Non-pigmented ciliary epithelial cell (primary cell): ENCODE results near the gene KCNK18.

ENCODE experiments used
- DNase-seq: peaks from one replicate; pipeline ENCODE4 v3.0.0-alpha.2; 2010; ENCODE audit warnings: low read depth

Gene KCNK18

DNA sequence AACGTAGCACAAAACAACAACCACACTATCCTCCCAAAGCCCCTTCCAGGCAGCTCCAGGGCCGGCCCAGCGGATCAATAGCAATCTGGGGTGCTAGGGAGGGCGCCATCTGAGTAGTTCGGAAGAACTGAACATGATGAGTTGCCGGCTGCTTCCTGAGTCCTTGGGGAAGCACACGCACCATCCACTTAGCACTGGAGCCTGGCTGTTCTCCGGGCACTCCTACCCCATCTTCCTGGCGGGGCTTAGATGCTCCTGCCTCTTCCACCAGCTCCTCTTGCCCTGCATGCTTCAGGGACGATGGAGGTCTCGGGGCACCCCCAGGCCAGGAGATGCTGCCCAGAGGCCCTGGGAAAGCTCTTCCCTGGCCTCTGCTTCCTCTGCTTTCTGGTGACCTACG, at the start of gene KCNK18:
TSS of gene KCNK18 (plus strand) at position 301 of the 400 bp plus-strand sequence. CDS start at position 301, 0 bp downstream.
- DNase-seq, result no peak

- no peak for DNase-seq
These were observed 49.0 kb upstream of the KCNK18 start for GRCh38 chr10:117148284-117148683.

DNA sequence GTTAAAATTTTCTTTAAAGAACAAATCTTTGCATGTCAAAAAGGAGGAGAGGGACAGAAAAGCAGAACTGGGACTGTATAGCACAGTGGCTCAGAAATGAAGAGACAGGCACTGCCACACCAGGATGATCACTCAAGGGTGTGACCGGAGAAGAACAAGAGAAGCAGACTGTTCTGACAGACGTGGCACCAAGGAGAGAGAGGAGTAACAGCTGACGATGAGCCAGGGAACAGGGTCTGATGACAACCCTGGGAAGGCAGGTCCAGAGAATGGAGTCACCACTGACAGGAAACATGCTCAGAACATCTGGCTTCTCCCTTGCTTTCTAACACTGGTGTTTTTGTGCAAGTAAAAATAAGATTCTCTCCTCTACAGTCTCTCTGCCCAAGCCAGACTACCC, 44.6 kb upstream of the KCNK18 start:
- no peak for DNase-seq

- DNase-seq, result no peak
These were observed 39.0 kb upstream of the KCNK18 start for GRCh38 chr10:117158297-117158696.

DNA sequence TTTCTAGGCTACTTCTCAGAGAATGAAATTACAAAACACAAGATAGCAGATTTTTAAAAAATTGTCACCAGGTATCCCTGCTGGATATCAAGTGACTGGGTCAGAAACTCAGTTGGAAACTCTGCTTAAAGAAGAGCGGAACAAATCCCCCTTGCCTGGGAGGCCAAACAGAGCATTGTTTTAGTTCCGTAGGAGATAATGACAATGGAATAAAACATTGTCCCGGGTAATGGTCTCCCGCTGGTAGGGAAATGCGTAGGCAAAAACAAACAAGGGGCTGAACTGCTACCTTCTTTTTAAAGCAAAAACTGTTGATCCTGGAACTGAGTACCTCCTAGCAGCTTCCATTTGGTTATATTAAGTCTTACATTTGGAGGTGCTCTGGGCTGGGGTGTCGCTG, 37.9 kb upstream of the KCNK18 start:
- DNase-seq, result no peak

DNA sequence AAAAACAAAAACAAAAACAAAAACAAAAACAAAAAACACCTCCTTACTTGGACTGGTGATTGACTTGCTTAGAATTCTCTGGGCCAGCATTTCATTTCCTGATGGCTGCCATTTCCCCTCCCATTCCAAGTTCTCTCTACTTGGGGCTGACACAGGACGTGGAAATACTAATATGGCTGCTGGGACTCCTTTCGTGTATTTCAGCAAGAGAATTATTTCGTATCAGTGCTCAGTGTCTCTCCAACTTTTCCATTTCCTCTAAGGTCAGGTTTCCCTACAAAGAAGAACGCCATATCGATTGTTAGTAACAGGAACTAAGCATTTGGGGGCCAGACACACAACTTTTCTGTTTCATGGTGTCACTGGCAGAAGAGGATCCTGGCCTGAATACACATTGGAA, 36.7 kb upstream of the KCNK18 start:
- no peak for DNase-seq

DNA sequence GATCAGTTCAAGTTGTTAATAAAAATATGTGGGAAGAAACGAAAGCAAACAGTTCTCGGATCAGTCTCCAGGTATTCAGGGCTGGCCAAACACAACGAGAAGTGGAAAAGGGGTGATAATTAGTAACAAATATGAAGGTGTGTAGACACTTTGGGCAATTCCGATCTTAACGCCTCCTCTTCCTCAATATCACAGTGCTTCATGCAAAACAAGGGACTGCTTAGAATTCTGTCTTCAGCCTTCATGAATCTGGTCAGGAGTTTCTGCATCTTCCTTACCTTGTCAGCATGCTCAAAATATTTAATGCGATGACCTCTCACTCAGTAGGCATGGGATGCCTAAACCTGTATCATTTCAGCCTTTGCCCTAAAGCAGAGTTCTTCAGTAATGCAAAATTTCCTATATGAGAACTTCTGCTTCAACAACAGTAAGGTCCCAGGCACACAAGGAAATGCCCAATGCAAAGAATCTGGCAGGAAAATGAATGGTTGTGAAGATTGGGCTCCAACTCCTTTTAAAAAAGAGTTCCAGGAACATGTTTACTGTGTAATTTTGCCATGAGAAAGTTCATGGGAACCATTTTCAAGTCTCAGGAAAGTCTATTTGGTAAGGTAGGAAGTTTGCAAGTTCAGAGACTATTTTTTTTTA, 35.8 kb upstream of the KCNK18 start:
- DNase-seq, result no peak

DNA sequence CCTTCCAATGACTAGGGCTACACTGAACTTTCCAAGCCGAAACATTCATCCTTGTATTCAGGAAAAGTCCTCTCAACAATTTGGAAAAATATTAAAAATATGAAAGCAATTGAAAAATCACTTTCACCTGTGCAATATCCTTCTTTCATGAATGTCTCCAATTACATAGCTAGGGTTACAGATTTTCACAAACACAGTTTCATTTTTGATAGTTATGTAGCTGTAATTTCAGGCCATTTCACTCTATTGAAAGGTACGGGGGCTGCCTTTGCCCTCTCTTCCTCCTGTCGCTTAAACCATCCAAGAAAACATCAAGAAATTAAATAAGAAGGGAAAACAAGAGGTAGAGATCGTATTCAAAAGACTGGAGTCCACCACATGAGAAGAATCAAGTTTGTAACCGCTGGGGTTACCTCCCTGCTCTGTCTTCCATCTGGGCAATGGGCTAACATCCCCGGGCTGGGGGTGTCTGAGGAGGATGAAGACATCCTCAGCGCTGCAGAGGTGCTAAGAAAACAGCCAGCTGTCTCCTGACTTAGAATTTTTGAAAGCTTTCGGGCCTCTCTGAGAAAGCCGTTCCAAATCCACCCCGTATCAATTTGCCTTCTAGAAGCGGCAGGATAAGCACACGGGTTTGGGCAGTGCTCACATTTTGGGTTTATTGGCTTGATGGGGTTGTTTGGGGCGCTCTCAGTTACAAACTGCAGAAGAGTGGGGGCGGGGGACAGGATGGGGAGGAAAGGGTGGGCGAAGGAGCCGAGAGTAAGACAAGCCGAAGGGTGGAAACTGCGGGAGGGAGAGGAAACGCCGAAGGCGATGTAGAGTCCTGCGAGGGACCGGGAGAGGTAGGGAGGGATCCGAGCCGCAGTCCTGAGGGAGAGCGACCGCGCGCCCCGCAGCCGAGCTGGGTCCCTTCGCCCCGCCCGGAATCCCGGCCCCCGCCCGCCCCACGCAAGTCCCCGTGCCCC, 34.9 kb upstream of the KCNK18 start:
- no peak for DNase-seq

- DNase-seq, result no peak
These were observed 34.0 kb upstream of the KCNK18 start for GRCh38 chr10:117163061-117163953.

- DNase-seq, result no peak
These were observed 33.2 kb upstream of the KCNK18 start for GRCh38 chr10:117163954-117164548.

DNA sequence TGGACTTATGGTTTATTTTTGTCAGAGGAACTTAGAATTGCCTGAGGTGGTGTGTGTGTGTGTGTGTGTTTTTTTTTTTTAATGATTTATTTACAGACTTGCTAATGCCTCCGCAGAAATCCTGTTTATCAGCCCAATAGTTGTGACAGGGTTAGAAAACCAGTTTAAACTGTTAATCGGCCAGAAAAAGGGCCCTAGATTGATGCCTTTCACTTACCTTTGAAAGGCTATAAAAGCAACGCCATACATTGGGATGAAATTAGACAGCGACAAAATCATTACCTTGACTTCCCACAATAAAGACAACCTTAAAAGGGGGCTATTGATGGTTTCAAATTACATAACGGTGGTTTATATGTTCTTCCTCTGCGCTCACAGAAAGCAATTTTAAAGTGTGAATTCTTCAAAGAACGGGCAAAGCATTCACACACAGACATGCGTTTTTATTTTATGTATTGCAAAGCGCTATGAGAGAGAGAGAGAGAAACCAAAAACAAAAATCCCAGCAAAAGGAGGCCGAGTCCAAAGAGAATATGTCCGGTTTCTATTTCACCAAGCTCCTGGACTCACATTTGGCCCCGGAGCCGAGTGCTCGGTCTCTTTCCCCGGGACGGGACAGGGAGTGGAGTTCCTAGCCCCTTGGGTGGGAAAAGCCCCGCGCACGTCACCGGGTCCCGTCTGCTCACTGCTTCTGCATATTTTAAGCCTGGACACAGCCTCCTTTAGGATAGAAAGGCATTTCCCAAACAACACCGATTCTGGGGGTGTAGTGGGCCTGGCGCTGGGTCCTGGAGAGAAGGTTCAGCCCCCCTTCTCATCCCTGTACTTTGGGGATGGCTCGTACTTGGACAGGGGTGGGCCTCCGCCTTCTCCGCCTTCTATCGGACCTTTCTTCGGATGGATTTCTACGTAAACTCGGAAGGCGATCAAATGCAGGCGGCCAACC, 32.4 kb upstream of the KCNK18 start:
- DNase-seq, result no peak

- no peak for DNase-seq
These were observed 31.5 kb upstream of the KCNK18 start for GRCh38 chr10:117165538-117166417.

- no peak for DNase-seq
These were observed 30.6 kb upstream of the KCNK18 start for GRCh38 chr10:117166418-117167345.

DNA sequence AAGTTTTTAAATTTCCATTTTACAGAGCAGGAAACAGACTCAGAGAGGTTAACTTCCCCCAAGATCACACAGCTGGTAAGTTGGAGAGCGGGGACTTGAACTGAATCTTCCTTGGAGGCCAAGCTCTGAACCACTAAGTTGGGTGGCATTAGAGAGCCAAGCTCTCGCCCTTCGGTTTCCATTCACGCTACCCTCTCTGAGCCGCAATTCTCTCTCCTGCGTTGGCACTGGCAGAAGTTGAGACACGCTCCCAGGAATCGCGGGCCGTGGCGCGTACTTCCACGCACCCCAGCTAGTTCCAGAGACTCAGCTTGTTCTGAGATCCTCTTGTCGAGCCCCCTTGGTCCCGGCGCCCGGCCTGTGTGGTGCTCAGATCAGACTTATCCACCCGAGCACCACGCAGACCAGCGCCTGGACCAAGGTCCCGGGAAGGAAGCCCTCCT, 29.9 kb upstream of the KCNK18 start:
- DNase-seq, result no peak

DNA sequence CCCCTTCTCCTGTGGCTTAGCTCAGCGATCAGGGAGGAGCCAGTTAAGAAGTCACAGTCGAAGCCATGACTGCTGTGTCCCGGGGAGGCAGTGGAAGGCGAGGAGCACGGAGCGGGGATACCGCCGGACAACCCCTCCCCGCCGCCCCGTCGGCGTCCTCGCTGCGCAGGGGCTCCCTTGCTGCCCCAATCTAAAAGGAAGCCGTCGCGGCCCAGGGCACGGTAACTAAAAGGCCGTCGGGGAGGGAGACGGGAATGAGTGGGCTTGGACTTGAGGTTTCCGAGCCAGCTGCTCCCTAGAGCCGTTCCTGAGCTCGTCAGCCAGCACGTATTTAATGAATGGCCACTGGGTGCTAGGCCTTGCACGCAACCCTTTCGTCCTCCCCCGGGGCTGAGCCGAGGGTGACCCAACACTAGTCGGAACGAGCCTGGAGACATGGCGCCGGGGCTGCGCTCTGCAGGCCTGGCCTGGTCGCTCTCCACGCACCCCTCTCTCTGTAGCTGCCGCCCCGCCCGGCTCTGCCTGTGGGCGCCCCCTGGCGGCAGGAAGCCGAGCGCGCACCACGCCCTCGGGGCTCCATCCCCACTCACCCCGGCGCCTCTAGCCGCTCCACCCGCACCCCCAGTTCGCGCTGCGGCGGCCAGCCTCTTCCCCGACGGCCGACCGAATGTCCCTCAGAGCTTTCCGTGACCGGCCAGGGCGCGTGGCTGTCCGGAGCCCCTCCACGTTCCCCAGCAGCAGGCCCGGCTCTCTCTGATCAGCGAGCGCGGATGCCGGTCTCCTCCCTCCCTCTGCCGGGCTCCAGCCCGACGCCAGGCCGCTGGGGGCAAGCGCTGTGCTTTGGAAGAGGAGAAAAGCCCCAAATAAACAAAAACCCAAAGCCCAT, 29.3 kb upstream of the KCNK18 start:
- no peak for DNase-seq

- no peak for DNase-seq
These were observed 28.6 kb upstream of the KCNK18 start for GRCh38 chr10:117168729-117169128.

DNA sequence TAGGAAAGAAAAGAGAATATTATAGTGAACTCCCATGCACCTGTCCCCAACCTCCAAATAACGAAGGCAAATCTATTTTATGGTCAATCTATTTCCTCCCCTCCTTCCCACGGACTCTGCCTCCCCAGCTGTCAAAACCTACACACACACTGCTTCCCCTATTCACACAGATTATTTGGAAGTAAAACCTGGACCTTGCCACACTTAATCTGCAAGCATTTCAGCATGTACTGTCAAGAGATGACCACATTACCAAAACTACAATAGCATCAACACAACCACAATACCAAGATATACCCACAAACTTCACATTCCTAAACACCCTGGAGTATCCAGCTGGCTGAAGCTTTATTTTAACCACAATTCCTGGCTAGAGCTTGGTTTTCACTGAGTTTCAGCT, 27.8 kb upstream of the KCNK18 start:
- no peak for DNase-seq
